Retinal pigment epithelial cell (primary cell): Measurements from ENCODE around the gene KLHL29.

Source experiments
- DNase-seq: peaks from one replicate; pipeline ENCODE4 v3.0.0-alpha.2; 2010; ENCODE audit warnings: low read depth
- H3K4me3 ChIP-seq: 2 replicates; pipeline ENCODE4 v1.5.1; 2011; ENCODE audit warnings: mild to moderate bottlenecking, low read length, control low read depth, moderate library complexity
- CTCF ChIP-seq: conservative IDR thresholded peaks from 2 replicates; pipeline ENCODE4 v1.5.1; 2011; ENCODE audit warnings: low read depth, low read length, control low read depth, inconsistent platforms

KLHL29 gene

DNA sequence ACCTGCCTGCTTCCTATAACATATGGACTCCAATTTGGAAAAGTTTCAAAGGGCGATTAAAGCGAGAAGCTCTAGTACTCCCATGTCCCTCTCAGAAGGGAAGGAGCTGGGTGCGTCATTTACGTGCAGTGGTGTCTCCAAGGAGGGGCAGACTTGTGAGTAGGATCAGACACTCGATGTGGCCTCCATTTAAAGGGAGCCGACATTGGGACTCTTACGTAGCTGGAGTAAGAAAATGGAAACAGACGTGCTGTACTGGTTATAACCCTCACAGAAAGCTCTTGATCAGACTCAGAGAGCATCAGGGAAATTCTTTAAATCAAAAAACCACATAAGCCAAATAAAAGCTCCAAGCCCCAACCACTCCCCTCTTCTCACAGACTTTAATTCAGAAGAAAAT lies 198.5 kb downstream of the KLHL29 start:
- no peak for DNase-seq
- H3K4me3 ChIP-seq = no peak overlapping the region
- no peak for TF ChIP-seq CTCF

GRCh38 chr2:23584054-23584745 lies 199.2 kb downstream of the KLHL29 start:
- H3K4me3 ChIP-seq = no peak overlapping the region
- no peak for DNase-seq
- no peak for TF ChIP-seq CTCF

- H3K4me3 ChIP-seq = no peak overlapping the region
- no peak for DNase-seq
- TF ChIP-seq CTCF = no peak
Observed at GRCh38 chr2:23585273-23586170, 200.5 kb downstream of the KLHL29 start.

- no peak for TF ChIP-seq CTCF
- no peak for DNase-seq
- no peak overlapping the region for H3K4me3 ChIP-seq
Observed at GRCh38 chr2:23586741-23587306, 201.8 kb downstream of the KLHL29 start.

- H3K4me3 ChIP-seq = no peak overlapping the region
- no peak for DNase-seq
- TF ChIP-seq CTCF = no peak
Observed at GRCh38 chr2:23587341-23587880, 202.4 kb downstream of the KLHL29 start.

- no peak for DNase-seq
- TF ChIP-seq CTCF = no peak
- no peak overlapping the region for H3K4me3 ChIP-seq
Observed at GRCh38 chr2:23588106-23588505, 203.1 kb downstream of the KLHL29 start.
